HUES6 (cell line): Measurements from ENCODE around the gene CAST.

Experiments used
- H3K27ac ChIP-seq: 2 replicates; pipeline ENCODE4 v1.7.0; 2013; ENCODE audit warnings: low read depth, mild to moderate bottlenecking, low read length, inconsistent platforms
- H3K27me3 ChIP-seq: 2 replicates; pipeline ENCODE4 v1.6.1; 2013; ENCODE audit warnings: low read length; ENCODE audit not compliant: control insufficient read depth, insufficient read depth
- H3K36me3 ChIP-seq: 2 replicates; pipeline ENCODE4 v1.6.1; 2013; ENCODE audit warnings: low read length; ENCODE audit not compliant: control insufficient read depth, insufficient read depth
- H3K4me1 ChIP-seq: 2 replicates; pipeline ENCODE4 v1.6.1; 2013; ENCODE audit warnings: low read length; ENCODE audit not compliant: control insufficient read depth, insufficient read depth
- H3K4me3 ChIP-seq: 2 replicates; pipeline ENCODE4 v1.5.1; 2013; ENCODE audit warnings: low read depth, low read length
- H3K9ac ChIP-seq: one replicate; pipeline ENCODE4 v1.6.1; 2013; ENCODE audit warnings: mild to moderate bottlenecking, low read length
- H3K9me3 ChIP-seq: 2 replicates; pipeline ENCODE4 v1.6.1; 2013; ENCODE audit warnings: low read depth, low read length; ENCODE audit not compliant: control insufficient read depth, insufficient read depth

Gene CAST

GRCh38 chr5:96645091-96645490 is 17.1 kb upstream of the CAST start:
- no peak overlapping the region for H3K4me3 ChIP-seq
- H3K9ac ChIP-seq = no peak overlapping the region
- no peaks in the 10 kb centered on the region for H3K36me3 ChIP-seq
- no peak overlapping the region for H3K27ac ChIP-seq
- H3K9me3 ChIP-seq = no peaks in the 10 kb centered on the region
- no peaks in the 10 kb centered on the region for H3K4me1 ChIP-seq
- H3K27me3 ChIP-seq = no peaks in the 10 kb centered on the region

DNA sequence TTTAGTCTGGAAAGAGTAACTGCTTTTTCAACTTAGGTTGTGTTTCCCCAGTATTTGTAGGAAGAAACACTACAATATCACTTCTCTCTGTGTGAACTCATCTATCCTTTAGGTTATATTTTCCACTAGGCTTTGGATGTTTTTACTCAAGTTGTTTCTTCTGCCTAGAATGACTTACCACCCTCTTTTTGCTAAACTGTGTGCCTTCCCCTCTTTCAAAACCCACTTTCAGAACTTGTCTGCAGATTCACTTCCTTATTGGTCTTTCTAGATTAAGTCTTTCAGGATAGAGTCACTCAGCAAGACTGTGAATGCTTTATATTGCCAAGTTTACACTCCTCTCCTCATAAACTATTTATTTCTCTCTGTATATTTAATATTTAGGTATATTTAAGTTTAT is 14.2 kb upstream of the CAST start:
- Histone ChIP-seq H3K27ac (no peak overlapping the region), H3K4me3 (no peak overlapping the region), H3K9me3 (no peaks in the 10 kb centered on the region), H3K27me3 (no peaks in the 10 kb centered on the region), H3K9ac (no peak overlapping the region), H3K4me1 (no peaks in the 10 kb centered on the region), H3K36me3 (no peaks in the 10 kb centered on the region)

- H3K9ac ChIP-seq = no peak overlapping the region
- no peaks in the 10 kb centered on the region for H3K27me3 ChIP-seq
- H3K4me3 ChIP-seq = no peak overlapping the region
- no peak overlapping the region for H3K27ac ChIP-seq
- no peaks in the 10 kb centered on the region for H3K36me3 ChIP-seq
- no peaks in the 10 kb centered on the region for H3K4me1 ChIP-seq
- no peaks in the 10 kb centered on the region for H3K9me3 ChIP-seq
These were observed 13.6 kb upstream of the CAST start for GRCh38 chr5:96648593-96648992.

GRCh38 chr5:96649251-96649662 is 12.9 kb upstream of the CAST start:
- H3K9ac ChIP-seq = no peak overlapping the region
- H3K4me1 ChIP-seq = no peaks in the 10 kb centered on the region
- H3K27me3 ChIP-seq = no peaks in the 10 kb centered on the region
- no peaks in the 10 kb centered on the region for H3K36me3 ChIP-seq
- H3K4me3 ChIP-seq = no peak overlapping the region
- no peaks in the 10 kb centered on the region for H3K9me3 ChIP-seq
- H3K27ac ChIP-seq = no peak overlapping the region

DNA sequence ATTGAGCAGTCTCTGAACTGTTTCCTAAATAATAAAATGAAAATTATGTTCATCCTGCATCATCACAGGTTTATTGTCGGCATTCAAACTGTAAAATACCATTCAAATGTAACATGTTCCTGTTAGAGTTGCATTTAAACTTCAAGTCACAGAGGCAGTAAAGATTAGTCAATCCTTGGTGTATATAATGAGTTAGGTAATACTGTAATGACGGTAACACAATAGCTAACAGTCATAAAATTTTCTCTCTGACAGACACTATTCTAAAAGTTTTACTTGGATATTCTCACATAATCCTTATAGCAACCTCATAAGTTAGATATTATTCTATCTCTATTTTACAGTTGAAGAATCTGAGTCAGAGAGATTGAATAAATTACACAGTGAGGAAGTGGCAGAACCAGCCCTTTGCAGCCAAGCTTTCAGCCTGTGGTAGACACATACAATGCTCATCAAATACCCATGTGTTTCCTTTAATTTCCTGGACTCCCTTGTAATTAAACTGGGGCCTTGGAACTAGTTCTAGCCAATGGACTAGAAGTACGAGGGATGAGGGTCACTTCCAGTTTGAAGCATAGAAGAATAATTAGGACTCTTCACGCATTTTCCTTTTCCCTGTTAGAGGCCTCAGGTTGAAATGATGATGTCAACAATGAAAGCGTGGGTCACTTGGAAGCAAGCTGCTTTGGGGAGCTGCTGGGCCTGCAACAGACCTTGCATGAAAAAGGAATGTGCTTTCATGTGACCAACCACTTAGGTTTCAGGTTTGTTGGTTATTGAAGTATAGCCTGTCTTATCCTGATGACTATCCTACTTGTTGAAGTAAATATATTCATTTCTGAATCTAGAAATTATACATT is 12.3 kb upstream of the CAST start:
- H3K27me3 ChIP-seq = no peaks in the 10 kb centered on the region
- H3K27ac ChIP-seq = no peak overlapping the region

DNA sequence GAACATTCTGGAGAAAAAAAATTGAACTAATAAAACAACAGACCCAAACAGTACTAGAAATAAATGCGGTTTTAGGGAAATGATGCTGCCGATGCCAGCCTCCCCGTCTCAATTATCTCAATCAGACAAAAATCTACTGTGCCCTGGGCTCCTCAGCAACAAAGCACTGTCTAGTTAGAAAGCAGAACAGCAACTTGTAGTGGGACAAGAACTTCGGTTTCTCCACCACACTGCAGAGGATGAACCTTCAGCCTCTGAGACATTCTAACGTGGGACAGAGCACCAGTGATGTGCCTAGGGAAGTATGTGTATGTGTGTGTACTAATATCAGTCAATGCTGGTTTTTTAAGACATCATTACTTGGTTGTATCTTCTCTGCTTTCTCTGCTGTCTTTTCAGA is 11.1 kb upstream of the CAST start:
- Histone ChIP-seq H3K27ac (no peak overlapping the region), H3K4me1 (no peaks in the 10 kb centered on the region)

More for the DNA sequence above, 12.3 kb upstream of the CAST start:
- no peaks in the 10 kb centered on the region for H3K4me1 ChIP-seq
- no peaks in the 10 kb centered on the region for H3K36me3 ChIP-seq
- H3K9me3 ChIP-seq = no peaks in the 10 kb centered on the region
- H3K9ac ChIP-seq = no peak overlapping the region
- no peak overlapping the region for H3K4me3 ChIP-seq

DNA sequence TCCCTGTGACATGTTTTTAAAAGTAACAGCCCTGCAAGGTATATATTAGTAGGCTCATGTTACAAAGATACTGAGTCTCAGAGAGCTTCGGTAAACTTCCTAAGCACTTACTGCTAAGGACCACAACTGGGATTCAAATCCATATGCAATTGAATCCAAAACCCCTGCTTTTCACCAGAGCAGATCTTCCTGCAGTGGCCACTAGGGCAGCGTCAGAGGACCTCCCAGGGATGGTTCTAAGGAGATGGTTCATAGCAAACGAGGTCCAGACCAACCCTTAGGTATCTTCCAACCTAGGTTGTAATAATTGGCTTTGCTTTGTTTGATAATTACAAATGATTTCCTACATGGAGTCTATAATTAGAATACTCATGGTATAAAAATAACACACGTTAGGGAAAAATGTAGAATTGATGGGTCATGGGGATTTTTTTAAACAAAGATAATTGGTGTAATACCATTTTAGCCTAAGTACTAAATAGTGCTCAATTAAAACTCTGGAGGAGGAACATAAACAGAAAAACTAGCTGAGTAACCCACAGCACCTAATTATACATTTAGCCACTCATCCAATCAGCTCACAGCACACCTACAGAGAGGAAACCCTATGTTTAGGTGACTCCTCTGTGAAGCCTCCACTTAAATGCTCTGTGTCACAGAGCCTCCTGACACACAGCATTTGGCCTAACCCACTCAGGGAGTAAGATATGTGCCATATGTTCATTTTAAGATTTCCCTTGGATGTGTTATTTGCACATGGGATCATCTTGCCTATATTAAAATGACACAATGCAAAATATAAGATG is 10.0 kb upstream of the CAST start:
- Histone ChIP-seq H3K27ac (no peak overlapping the region), H3K4me3 (no peak overlapping the region), H3K9me3 (no peaks in the 10 kb centered on the region), H3K9ac (no peak overlapping the region), H3K4me1 (no peaks in the 10 kb centered on the region), H3K36me3 (no peaks in the 10 kb centered on the region), H3K27me3 (no peaks in the 10 kb centered on the region)

More for the DNA sequence above, 11.1 kb upstream of the CAST start:
- H3K9ac ChIP-seq = no peak overlapping the region
- no peak overlapping the region for H3K4me3 ChIP-seq
- H3K36me3 ChIP-seq = no peaks in the 10 kb centered on the region
- no peaks in the 10 kb centered on the region for H3K9me3 ChIP-seq
- no peaks in the 10 kb centered on the region for H3K27me3 ChIP-seq

GRCh38 chr5:96652769-96653454 is 9.3 kb upstream of the CAST start:
- no peak overlapping the region for H3K4me3 ChIP-seq
- H3K9ac ChIP-seq = no peak overlapping the region
- no peaks in the 10 kb centered on the region for H3K36me3 ChIP-seq
- H3K27ac ChIP-seq = no peak overlapping the region
- H3K4me1 ChIP-seq = no peaks in the 10 kb centered on the region
- H3K9me3 ChIP-seq = no peaks in the 10 kb centered on the region
- no peaks in the 10 kb centered on the region for H3K27me3 ChIP-seq

DNA sequence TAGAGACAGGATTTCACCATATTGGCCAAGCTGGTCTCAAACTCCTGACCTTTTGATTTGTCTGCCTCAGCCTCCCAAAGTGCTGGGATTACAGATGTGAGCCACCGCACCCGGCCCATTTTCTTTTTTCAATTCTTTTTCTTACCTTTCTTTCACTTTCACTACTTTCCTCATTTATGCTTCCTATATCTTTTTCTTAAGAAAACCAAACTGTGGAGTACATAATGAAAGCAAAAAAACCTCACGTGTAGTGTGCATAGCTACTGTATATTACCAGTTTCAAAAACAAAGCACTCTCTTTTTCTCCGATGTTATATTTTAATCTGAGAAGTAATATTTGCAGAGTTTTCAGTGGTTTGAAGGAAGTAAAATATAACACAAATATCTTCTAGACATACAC is 8.0 kb upstream of the CAST start:
- H3K4me1 ChIP-seq = no peaks in the 10 kb centered on the region
- H3K27ac ChIP-seq = no peak overlapping the region
- no peaks in the 10 kb centered on the region for H3K36me3 ChIP-seq
- no peak overlapping the region for H3K9ac ChIP-seq
- peaks cover 3% of the 10 kb centered on the region; the same call in 1 of the 2 replicates for H3K27me3 ChIP-seq
- H3K9me3 ChIP-seq = no peaks in the 10 kb centered on the region
- H3K4me3 ChIP-seq = no peak overlapping the region

GRCh38 chr5:96655085-96655484 is 7.1 kb upstream of the CAST start:
- Histone ChIP-seq H3K27ac (no peak overlapping the region), H3K36me3 (no peaks in the 10 kb centered on the region), H3K27me3 (peaks cover 11% of the 10 kb centered on the region), H3K4me1 (no peaks in the 10 kb centered on the region), H3K9me3 (no peaks in the 10 kb centered on the region), H3K9ac (no peak overlapping the region), H3K4me3 (no peak overlapping the region)

DNA sequence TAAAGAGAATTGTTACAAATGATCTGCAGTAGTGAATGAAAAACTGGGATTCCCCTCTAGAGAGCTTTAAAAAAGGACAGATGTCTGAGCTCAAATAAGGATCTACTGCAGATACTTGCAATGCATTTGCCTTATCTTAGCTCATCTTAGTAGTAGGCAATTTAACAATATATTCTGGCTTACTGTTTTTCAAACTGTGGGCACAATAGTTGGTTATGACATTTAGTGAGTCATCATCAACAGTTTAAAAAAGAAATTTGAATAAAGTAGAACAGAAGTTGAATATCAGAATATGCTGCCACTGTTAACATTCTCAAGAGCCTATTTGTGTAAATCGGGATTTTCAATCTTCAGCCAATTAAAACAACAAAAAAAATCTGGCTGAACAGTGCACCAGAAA is 6.7 kb upstream of the CAST start:
- Histone ChIP-seq H3K9me3 (no peaks in the 10 kb centered on the region), H3K27ac (no peak overlapping the region), H3K4me1 (no peaks in the 10 kb centered on the region), H3K27me3 (peaks cover 15% of the 10 kb centered on the region), H3K4me3 (no peak overlapping the region), H3K36me3 (no peaks in the 10 kb centered on the region), H3K9ac (no peak overlapping the region)
